ENCODE results near the gene AFG1L. TPM values are rescaled to one million over a fixed set of nuclear protein-coding genes. Genes with fewer than 3 reads are reported as not detected.

The AFG1L gene
- total RNA-seq, 1 donor from 2014 or later = 9.3 TPM

- Mint-ChIP-seq H3K9me3 (peaks cover 10% of the 10 kb centered on the region), H3K36me3 (peaks cover 18% of the 10 kb centered on the region), H3K27ac (no peak overlapping the region), H3K4me1 (peaks cover 7% of the 10 kb centered on the region), H3K27me3 (ENCODE audit: low read depth) (no peaks in the 10 kb centered on the region), H3K4me3 (no peak overlapping the region)
- DNase-seq (ENCODE audit: low spot score in 2 of 2, unreplicated experiment in 2 of 2) = no peak
- TF ChIP-seq CTCF (IDR thresholded peaks at IDR 0.05; ENCODE audit: unreplicated experiment) = no peak
Observed at GRCh38 chr6:108482559-108482958, 187.7 kb downstream of the AFG1L start.

- H3K27ac Mint-ChIP-seq = no peak overlapping the region
- peaks cover 7% of the 10 kb centered on the region for H3K4me1 Mint-ChIP-seq
- no peak overlapping the region for H3K4me3 Mint-ChIP-seq
- no peaks in the 10 kb centered on the region for H3K27me3 Mint-ChIP-seq (ENCODE audit: low read depth)
- DNase-seq (ENCODE audit: low spot score in 2 of 2, unreplicated experiment in 2 of 2) = no peak
- no peak for TF ChIP-seq CTCF (IDR thresholded peaks at IDR 0.05; ENCODE audit: unreplicated experiment)
- H3K9me3 Mint-ChIP-seq = peaks cover 10% of the 10 kb centered on the region
- H3K36me3 Mint-ChIP-seq = peaks cover 16% of the 10 kb centered on the region
Observed at GRCh38 chr6:108484016-108484415, 189.2 kb downstream of the AFG1L start.

- Mint-ChIP-seq H3K27me3 (ENCODE audit: low read depth) (no peaks in the 10 kb centered on the region), H3K4me1 (no peaks in the 10 kb centered on the region), H3K27ac (no peak overlapping the region), H3K9me3 (no peaks in the 10 kb centered on the region), H3K36me3 (peaks cover 1% of the 10 kb centered on the region), H3K4me3 (no peak overlapping the region)
- no peak for TF ChIP-seq CTCF (IDR thresholded peaks at IDR 0.05; ENCODE audit: unreplicated experiment)
- no peak for DNase-seq (ENCODE audit: low spot score in 2 of 2, unreplicated experiment in 2 of 2)
Observed at GRCh38 chr6:108489699-108490098, 194.8 kb downstream of the AFG1L start.

- Mint-ChIP-seq H3K27ac (no peak overlapping the region), H3K4me3 (no peak overlapping the region), H3K9me3 (no peaks in the 10 kb centered on the region), H3K36me3 (peaks cover 1% of the 10 kb centered on the region), H3K27me3 (ENCODE audit: low read depth) (no peaks in the 10 kb centered on the region), H3K4me1 (no peaks in the 10 kb centered on the region)
- no peak for TF ChIP-seq CTCF (IDR thresholded peaks at IDR 0.05; ENCODE audit: unreplicated experiment)
- no peak for DNase-seq (ENCODE audit: low spot score in 2 of 2, unreplicated experiment in 2 of 2)
Observed at GRCh38 chr6:108492131-108492766, 197.4 kb downstream of the AFG1L start.

GRCh38 chr6:108494434-108494833 is 199.6 kb downstream of the AFG1L start:
- H3K27me3 Mint-ChIP-seq (ENCODE audit: low read depth) = no peaks in the 10 kb centered on the region
- H3K9me3 Mint-ChIP-seq = no peaks in the 10 kb centered on the region
- no peaks in the 10 kb centered on the region for H3K36me3 Mint-ChIP-seq
- DNase-seq (ENCODE audit: low spot score in 2 of 2, unreplicated experiment in 2 of 2) = no peak
- H3K4me3 Mint-ChIP-seq = no peak overlapping the region
- no peak for TF ChIP-seq CTCF (IDR thresholded peaks at IDR 0.05; ENCODE audit: unreplicated experiment)
- no peak overlapping the region for H3K27ac Mint-ChIP-seq
- H3K4me1 Mint-ChIP-seq = no peaks in the 10 kb centered on the region

- no peaks in the 10 kb centered on the region for H3K9me3 Mint-ChIP-seq
- DNase-seq (ENCODE audit: low spot score in 2 of 2, unreplicated experiment in 2 of 2) = no peak
- no peak overlapping the region for H3K27ac Mint-ChIP-seq
- H3K27me3 Mint-ChIP-seq (ENCODE audit: low read depth) = no peaks in the 10 kb centered on the region
- peaks cover 5% of the 10 kb centered on the region for H3K4me1 Mint-ChIP-seq
- no peak overlapping the region for H3K4me3 Mint-ChIP-seq
- no peaks in the 10 kb centered on the region for H3K36me3 Mint-ChIP-seq
- no peak for TF ChIP-seq CTCF (IDR thresholded peaks at IDR 0.05; ENCODE audit: unreplicated experiment)
Observed at GRCh38 chr6:108497883-108498282, 203.0 kb downstream of the AFG1L start.

Data from mesothelial cell of epicardium (in vitro differentiated cells).